Measurements from ENCODE around the gene PHF20. TPM values are rescaled to one million over a fixed set of nuclear protein-coding genes. Genes with fewer than 3 reads are reported as not detected.

PHF20 gene
- total RNA-seq, 1 donor from 2014 or later = 40.1 TPM

DNA sequence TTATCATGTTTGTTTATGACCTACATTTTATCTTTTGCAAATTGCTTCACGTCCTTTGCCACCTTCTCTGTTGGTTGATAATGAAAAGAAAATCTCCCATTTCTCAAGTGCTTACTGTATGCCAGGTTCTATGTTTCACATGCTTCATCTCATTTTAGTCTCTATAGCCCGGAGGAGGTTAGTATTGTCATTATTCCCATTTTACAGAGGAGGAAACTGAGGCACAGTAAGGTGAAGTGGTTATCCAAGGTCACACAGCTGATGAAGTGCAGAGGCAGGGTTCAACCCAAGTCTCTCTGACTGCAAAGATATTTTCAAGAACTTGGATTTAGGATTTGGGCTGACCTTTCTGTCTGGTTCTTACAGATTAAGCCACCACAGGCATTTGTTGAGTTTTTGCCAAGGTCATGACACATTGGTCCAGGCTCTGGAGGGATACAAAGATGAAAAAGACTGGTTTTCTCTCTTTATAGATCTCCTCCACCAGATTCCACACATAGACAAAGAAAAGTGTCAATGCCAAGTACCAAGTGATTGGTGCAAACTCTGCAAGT, 217.2 kb downstream of the PHF20 start:
- Histone ChIP-seq H3K4me3 (ENCODE audit: insufficient read depth, low read depth, low read length) (no peak overlapping the region), H3K9ac (ENCODE audit: low read length) (no peak overlapping the region), H3K27me3 (ENCODE audit: insufficient read depth, low read length) (peaks cover 3% of the 10 kb centered on the region), H3K36me3 (ENCODE audit: insufficient read depth, low read length) (no peaks in the 10 kb centered on the region), H3K27ac (ENCODE audit: low read depth, low read length) (no peak overlapping the region), H4K20me1 (ENCODE audit: insufficient read depth, low read length) (no peaks in the 10 kb centered on the region), H3K9me3 (ENCODE audit: insufficient read depth, low read depth, low read length) (no peaks in the 10 kb centered on the region), H2AFZ (ENCODE audit: low read depth, low read length) (no peak overlapping the region), H3K4me2 (ENCODE audit: low read length) (no peak overlapping the region), H3K79me2 (ENCODE audit: insufficient read depth, low read length) (no peaks in the 10 kb centered on the region), H3K4me1 (ENCODE audit: insufficient read depth, low read length) (no peaks in the 10 kb centered on the region)
- Mint-ChIP-seq H3K27ac (ENCODE audit: unreplicated experiment) (no peak overlapping the region), H3K4me1 (ENCODE audit: low read depth, unreplicated experiment) (peaks cover 1% of the 10 kb centered on the region), H3K36me3 (ENCODE audit: low read depth, unreplicated experiment) (no peaks in the 10 kb centered on the region), H3K27me3 (ENCODE audit: low read depth, unreplicated experiment) (peaks cover 20% of the 10 kb centered on the region), H3K9me3 (ENCODE audit: unreplicated experiment) (peaks cover 5% of the 10 kb centered on the region), H3K4me3 (ENCODE audit: unreplicated experiment) (no peak overlapping the region)
- TF ChIP-seq CTCF (IDR thresholded peaks at IDR 0.05; ENCODE audit: insufficient read depth, low read depth, low read length) (no peak), EZH2 (IDR thresholded peaks at IDR 0.05; ENCODE audit: insufficient read depth, low read length) (no peak)
- FAIRE-seq (no peak), DNase-seq (ENCODE audit: low read depth) (no peak)

DNA sequence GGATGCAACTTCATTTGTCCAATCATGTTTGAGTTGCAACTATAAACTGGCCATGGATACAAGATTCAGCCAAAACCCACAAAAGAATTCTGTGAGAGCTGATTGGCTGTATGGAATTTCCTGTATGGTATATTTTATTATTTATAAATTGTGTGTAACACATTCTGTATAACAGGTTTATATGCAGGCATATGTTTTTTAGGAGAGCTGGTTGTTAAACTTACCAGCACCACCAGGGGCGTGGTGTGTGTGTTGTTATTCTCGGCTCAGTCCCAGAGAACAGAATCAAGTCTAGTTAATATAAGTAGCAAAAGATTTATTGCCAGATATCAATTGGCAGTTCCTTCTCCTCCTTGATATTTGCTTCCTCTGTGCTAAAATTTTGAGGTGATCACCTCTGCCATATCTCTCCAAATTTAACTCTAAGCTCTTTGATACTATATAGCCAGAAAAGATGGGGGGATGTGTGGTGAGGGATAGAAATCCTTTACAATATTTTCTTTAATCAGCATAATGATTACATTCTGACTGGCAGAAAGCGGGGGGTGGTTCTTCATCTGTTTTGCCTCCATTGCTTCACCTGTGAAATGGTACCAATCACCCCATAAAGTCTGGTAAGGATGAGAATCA, 219.4 kb downstream of the PHF20 start:
- H3K9ac ChIP-seq (ENCODE audit: low read length) = no peak overlapping the region
- peaks cover 4% of the 10 kb centered on the region for H3K9me3 Mint-ChIP-seq (ENCODE audit: unreplicated experiment)
- H3K27ac Mint-ChIP-seq (ENCODE audit: unreplicated experiment) = no peak overlapping the region
- H3K27me3 Mint-ChIP-seq (ENCODE audit: low read depth, unreplicated experiment) = peaks cover 19% of the 10 kb centered on the region
- peaks cover 3% of the 10 kb centered on the region for H3K27me3 ChIP-seq (ENCODE audit: insufficient read depth, low read length)
- DNase-seq (ENCODE audit: low read depth) (no peak), FAIRE-seq (no peak)
- no peak overlapping the region for H3K4me2 ChIP-seq (ENCODE audit: low read length)
- no peaks in the 10 kb centered on the region for H3K9me3 ChIP-seq (ENCODE audit: insufficient read depth, low read depth, low read length)
- no peaks in the 10 kb centered on the region for H3K79me2 ChIP-seq (ENCODE audit: insufficient read depth, low read length)
- H2AFZ ChIP-seq (ENCODE audit: low read depth, low read length) = no peak overlapping the region
- H3K4me3 Mint-ChIP-seq (ENCODE audit: unreplicated experiment) = no peak overlapping the region
- TF ChIP-seq CTCF (IDR thresholded peaks at IDR 0.05; ENCODE audit: insufficient read depth, low read depth, low read length) = peak; percentile 53
- no peak for TF ChIP-seq EZH2 (IDR thresholded peaks at IDR 0.05; ENCODE audit: insufficient read depth, low read length)
- H4K20me1 ChIP-seq (ENCODE audit: insufficient read depth, low read length) = no peaks in the 10 kb centered on the region
- H3K36me3 Mint-ChIP-seq (ENCODE audit: low read depth, unreplicated experiment) = no peaks in the 10 kb centered on the region
- H3K4me1 Mint-ChIP-seq (ENCODE audit: low read depth, unreplicated experiment) = peaks cover 1% of the 10 kb centered on the region
- H3K27ac ChIP-seq (ENCODE audit: low read depth, low read length) = no peak overlapping the region
- H3K4me3 ChIP-seq (ENCODE audit: insufficient read depth, low read depth, low read length) = no peak overlapping the region
- no peaks in the 10 kb centered on the region for H3K36me3 ChIP-seq (ENCODE audit: insufficient read depth, low read length)
- no peaks in the 10 kb centered on the region for H3K4me1 ChIP-seq (ENCODE audit: insufficient read depth, low read length)

DNA sequence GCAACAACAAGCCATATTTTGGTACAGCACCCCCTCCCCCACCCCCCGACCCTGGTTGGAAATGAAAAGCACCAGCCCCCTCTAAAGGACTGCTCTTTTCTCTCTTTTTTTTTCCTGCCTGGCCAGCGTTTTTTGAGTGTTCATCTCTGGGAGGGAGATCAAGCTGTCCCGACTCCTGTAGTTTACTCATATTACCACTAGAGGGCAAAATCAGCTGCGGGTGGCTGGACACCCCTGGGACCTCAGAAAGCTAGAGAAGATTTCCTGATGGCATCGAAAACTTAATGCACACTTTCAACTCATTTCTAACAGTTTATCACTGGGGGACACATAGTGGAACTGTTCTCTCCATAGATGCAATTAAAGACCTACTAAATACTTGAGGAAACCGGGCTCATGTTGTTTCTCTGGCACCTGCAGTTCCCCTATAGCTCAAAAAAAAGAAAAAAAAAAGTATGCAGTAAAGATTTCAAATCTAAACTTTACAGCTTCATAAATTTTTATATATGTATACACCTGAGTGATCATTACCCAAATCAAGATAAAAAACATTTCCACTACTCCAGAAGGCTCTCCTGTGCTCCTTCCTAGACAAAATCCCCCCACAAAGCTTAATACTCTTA, 221.0 kb downstream of the PHF20 start:
- no peak overlapping the region for H3K4me3 Mint-ChIP-seq (ENCODE audit: unreplicated experiment)
- H3K79me2 ChIP-seq (ENCODE audit: insufficient read depth, low read length) = no peaks in the 10 kb centered on the region
- TF ChIP-seq CTCF (IDR thresholded peaks at IDR 0.05; ENCODE audit: insufficient read depth, low read depth, low read length) = peak; percentile 88
- TF ChIP-seq EZH2 (IDR thresholded peaks at IDR 0.05; ENCODE audit: insufficient read depth, low read length) = no peak
- no peaks in the 10 kb centered on the region for H3K36me3 ChIP-seq (ENCODE audit: insufficient read depth, low read length)
- no peaks in the 10 kb centered on the region for H3K9me3 Mint-ChIP-seq (ENCODE audit: unreplicated experiment)
- H3K4me1 Mint-ChIP-seq (ENCODE audit: low read depth, unreplicated experiment) = peaks cover 1% of the 10 kb centered on the region
- no peaks in the 10 kb centered on the region for H3K9me3 ChIP-seq (ENCODE audit: insufficient read depth, low read depth, low read length)
- no peak overlapping the region for H3K27ac ChIP-seq (ENCODE audit: low read depth, low read length)
- FAIRE-seq (peak; percentile 39), DNase-seq (ENCODE audit: low read depth) (peak; percentile 16)
- no peaks in the 10 kb centered on the region for H3K36me3 Mint-ChIP-seq (ENCODE audit: low read depth, unreplicated experiment)
- peaks cover 9% of the 10 kb centered on the region for H3K27me3 Mint-ChIP-seq (ENCODE audit: low read depth, unreplicated experiment)
- no peaks in the 10 kb centered on the region for H3K4me1 ChIP-seq (ENCODE audit: insufficient read depth, low read length)
- no peak overlapping the region for H3K27ac Mint-ChIP-seq (ENCODE audit: unreplicated experiment)
- H4K20me1 ChIP-seq (ENCODE audit: insufficient read depth, low read length) = no peaks in the 10 kb centered on the region
- H3K4me3 ChIP-seq (ENCODE audit: insufficient read depth, low read depth, low read length) = no peak overlapping the region
- H3K9ac ChIP-seq (ENCODE audit: low read length) = no peak overlapping the region
- no peak overlapping the region for H3K4me2 ChIP-seq (ENCODE audit: low read length)
- no peak overlapping the region for H2AFZ ChIP-seq (ENCODE audit: low read depth, low read length)
- H3K27me3 ChIP-seq (ENCODE audit: insufficient read depth, low read length) = peaks cover 3% of the 10 kb centered on the region

Data from astrocyte (in vitro differentiated cells and primary cell).